GM20000 (cell line): ENCODE measurements around the gene CENPC.
"Not testable (repeated sequence)": the region's sequence is repeated elsewhere in the genome, so short reads cannot be mapped to it uniquely, and the experiment has no call there.

ENCODE experiments used
- DNase-seq: peaks from one replicate; pipeline ENCODE4 v3.0.0; 2012; ENCODE audit warnings: low spot score
- TF ChIP-seq, protein P1 (sequence below): IDR thresholded peaks from 2 replicates; pipeline ENCODE4 v1.5.1; 2012; ENCODE audit warnings: mild to moderate bottlenecking, control low read depth; ENCODE audit errors: extremely low read depth, missing control alignments

Gene CENPC

DNA sequence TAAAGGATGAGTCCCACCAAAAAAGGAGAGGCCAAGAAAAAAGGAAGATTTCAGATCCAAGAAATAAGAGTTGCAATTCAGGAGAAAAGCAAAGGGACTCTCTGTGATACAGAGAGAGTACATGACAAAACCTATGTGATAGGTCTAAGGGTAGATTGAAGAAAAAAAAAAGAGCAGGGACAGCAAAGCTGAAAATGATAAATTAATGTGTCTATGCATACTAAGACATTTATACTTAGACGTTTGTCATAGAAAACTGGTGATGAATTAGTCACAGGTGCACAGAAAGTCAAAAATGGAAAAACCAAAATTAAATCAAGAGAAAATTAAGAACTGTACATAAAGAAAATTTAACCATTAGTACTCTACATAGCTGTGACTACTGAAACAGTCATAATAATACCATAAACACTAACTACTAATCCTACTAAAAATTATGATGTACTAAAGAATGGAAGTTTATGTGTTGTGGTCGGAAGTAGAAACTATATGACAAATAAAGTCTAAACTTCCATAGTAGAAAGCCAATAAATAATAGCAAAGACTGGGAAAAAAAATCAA lies 9.9 kb downstream of the CENPC start:
- no peak for DNase-seq
- TF ChIP-seq, protein P1, sequence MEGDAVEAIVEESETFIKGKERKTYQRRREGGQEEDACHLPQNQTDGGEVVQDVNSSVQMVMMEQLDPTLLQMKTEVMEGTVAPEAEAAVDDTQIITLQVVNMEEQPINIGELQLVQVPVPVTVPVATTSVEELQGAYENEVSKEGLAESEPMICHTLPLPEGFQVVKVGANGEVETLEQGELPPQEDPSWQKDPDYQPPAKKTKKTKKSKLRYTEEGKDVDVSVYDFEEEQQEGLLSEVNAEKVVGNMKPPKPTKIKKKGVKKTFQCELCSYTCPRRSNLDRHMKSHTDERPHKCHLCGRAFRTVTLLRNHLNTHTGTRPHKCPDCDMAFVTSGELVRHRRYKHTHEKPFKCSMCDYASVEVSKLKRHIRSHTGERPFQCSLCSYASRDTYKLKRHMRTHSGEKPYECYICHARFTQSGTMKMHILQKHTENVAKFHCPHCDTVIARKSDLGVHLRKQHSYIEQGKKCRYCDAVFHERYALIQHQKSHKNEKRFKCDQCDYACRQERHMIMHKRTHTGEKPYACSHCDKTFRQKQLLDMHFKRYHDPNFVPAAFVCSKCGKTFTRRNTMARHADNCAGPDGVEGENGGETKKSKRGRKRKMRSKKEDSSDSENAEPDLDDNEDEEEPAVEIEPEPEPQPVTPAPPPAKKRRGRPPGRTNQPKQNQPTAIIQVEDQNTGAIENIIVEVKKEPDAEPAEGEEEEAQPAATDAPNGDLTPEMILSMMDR = no peak

DNA sequence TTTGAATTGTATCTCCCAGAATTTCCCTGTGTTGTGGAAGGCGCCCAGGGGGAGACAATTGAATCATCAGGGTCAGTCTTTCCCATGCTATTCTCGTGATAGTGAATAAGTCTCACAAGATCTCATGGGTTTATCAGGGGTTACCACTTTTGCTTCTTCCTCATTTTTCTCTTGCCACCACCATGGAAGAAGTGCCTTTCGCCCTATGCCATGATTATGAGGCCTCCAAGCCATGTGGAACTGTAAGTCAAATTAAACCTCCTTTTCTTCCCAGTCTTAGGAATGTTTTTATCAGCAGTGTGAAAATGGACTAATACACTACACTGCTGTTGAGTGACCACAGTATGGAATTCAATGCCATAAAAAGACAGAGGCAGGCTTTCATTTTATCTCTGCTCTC lies 12.2 kb downstream of the CENPC start:
- DNase-seq = no peak
- TF ChIP-seq, protein P1 = no peak

DNA sequence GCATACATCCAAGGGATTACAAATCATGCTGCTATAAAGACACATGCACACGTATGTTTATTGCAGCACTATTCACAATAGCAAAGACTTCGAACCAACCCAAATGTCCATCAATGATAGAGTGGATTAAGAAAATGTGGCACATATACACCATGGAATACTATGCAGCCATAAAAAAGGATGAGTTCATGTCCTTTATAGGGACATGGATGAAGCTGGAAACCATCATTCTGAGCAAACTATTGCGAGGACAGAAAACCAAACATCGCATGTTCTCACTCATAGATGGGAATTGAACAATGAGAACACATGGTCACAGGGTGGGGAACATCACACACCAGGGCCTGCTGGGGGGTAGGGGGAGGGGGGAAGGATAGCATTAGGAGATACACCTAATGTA lies 12.9 kb downstream of the CENPC start:
- DNase-seq = not testable (repeated sequence)

DNA sequence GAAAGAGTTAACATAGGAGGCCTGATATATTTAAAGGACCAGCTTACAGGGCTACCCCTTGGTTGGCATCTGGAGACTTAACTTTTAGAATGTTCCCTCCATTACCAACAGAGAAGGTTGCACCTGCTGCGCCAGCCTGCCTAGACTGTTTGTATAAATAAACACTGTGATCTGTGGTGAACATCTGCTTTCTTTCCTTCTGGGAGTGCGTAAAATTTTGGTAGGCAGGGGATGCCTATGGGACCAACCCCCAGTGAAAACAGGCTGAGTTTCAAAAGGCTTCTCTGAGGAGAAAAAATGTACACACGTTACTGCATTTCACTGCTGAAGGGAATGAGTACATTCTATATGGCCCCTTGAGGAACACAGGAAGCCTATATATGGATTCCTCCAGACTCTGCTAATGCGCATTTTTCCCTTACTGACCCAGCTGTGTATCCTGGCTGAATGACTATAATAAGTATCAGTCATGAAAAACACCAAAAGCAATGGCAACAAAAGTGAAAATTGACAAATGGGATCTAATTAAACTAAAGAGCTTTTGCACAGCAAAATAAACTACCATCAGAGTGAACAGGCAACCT lies 13.8 kb downstream of the CENPC start:
- TF ChIP-seq, protein P1 = no peak
- no peak for DNase-seq

DNA sequence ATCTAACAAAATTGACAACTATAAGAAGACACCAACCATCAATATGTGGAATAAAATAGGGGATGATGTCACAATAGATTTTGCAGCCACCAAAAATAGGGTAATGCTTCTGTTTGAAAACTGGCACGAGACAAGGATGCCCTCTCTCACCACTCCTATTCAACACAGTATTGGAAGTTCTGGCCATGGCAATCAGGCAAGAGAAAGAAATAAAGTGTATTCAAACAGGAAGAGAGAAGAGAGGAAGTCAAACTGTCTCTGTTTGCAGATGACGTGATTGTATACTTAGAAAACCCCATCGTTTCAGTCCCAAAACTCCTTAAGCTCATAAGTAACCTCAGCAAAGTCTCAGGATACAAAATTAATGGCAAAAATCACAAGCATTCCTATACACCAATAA lies 21.2 kb downstream of the CENPC start:
- not testable (repeated sequence) for DNase-seq

DNA sequence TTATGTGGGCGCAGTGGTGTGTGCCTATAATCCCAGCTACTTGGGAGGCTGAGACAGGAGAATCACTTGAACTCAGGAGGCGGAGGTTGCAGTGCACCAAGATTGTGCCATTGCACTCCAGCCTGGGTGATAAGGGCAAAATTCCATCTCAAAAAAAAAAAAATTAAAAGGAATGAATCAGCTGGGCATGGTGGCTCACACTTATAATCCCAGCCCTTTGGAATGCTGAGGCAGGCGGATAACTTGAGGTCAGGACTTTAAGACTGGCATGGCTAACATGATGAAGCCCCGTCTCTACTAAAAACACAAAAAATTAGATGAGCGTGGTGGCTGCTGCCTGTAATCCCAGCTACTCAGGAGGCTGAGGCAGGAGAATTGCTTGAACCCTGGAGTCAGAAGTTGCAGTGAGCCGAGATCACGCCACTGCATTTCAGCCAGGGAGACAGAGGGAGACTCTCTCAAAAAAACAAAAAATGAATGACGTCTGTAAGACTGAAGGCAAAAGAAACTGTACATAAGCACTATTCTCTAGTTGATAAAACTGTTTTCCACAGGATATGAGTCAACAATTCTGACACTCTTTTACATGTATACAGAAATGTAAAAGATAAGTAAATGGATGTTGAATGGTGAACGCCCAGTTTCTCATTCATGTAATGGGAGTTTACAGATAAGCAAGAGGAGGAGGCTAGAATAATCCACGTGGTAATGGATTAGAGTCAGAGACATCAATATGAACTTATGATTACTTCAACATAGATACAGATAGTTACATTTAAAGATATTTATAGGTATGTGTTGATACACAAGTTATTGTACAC lies 22.2 kb downstream of the CENPC start:
- TF ChIP-seq, protein P1 = no peak
- no peak for DNase-seq

DNA sequence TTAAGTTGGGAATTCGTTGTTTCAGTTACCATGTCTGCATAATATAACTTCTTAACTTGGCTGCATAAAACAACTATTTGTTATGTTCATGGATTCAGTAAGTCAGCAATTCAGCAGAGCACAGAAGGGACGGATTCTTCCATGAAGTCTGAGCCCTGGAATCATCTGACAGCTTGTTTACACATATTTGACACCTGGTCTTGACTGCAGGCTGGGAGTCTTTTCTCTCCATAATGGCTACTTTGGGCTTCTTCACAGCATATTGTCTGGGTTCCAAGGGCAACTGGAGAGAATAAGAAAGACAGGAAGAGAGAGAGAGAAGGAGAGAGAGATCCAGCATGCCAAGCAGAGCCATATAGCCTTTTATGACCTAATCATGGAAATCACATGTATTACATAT lies 23.1 kb downstream of the CENPC start:
- TF ChIP-seq, protein P1 = no peak
- DNase-seq = no peak

DNA sequence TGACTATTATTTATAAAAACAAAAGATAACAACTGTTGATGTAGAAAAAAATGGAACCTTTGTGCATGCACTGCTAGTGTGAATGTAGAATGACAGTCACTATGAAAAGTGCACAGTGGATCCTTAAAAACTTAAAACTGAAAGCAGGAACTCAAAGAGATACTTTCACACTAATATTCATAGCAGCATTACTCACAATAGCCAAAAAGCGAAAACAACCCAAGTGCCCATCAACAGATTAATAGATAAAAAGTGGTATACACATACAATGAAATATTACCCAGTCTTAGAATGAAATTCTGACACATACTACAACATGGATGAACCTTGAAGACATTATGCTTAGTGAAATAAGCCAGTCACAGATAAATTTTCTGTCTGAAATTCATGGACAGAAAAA lies 23.8 kb downstream of the CENPC start:
- DNase-seq = no peak
- TF ChIP-seq, protein P1 = no peak
